GM23338 (cell line): ENCODE results near the gene EDARADD. TPM values are rescaled to one million over a fixed set of nuclear protein-coding genes. Genes with fewer than 3 reads are reported as not detected.

Source experiments
- CREB1 ChIP-seq: fragments of 250-450 bp; sonication (Bioruptor Pico); IDR thresholded peaks from 2 replicates; pipeline ENCODE4 v1.5.0; 2020; ENCODE audit warnings: low read depth, mild to moderate bottlenecking, moderate library complexity
- EZH2 ChIP-seq: fragments of 200-600 bp; sonication (generic); IDR thresholded peaks from one replicate; pipeline ENCODE4 v1.8.0; 2017; ENCODE audit warnings: antibody characterized with exemption, mild to moderate bottlenecking, low read depth; ENCODE audit not compliant: unreplicated experiment
- JUNB ChIP-seq: IDR thresholded peaks from one replicate; pipeline ENCODE4 v1.6.1; 2016; ENCODE audit warnings: antibody characterized with exemption; ENCODE audit not compliant: unreplicated experiment
- NANOG ChIP-seq: IDR thresholded peaks from 2 replicates; pipeline ENCODE4 v1.6.1; 2016; ENCODE audit warnings: antibody characterized with exemption, borderline replicate concordance
- ZNF114 ChIP-seq: fragments of 250-450 bp; sonication (Bioruptor Pico); IDR thresholded peaks from 2 replicates; pipeline ENCODE4 v1.5.0; 2020; ENCODE audit warnings: mild to moderate bottlenecking, moderate library complexity
- ZNF331 ChIP-seq: fragments of 250-450 bp; sonication (Bioruptor Pico); IDR thresholded peaks from 2 replicates; pipeline ENCODE4 v1.5.0; 2020; ENCODE audit warnings: low read depth, mild to moderate bottlenecking, moderate library complexity
- polyA plus RNA-seq: library from polyadenylated mRNA; unstranded; fragments of >200 nt; fragmentation: Nextera tagmentation; extraction: Ambion mirVana; gene quantifications from 2 replicates; pipeline ENCODE4 v1.2.1, GENCODE V29; 2016
- total RNA-seq: library from RNA; depleted of rRNA; stranded (reverse); fragments of >200 nt; shearing (Covaris generic); gene quantifications from 2 replicates; pipeline ENCODE4 v1.2.3, GENCODE V29; 2014
- TF ChIP-seq, protein P1 (sequence below): fragments of 250-450 bp; sonication (Bioruptor Pico); IDR thresholded peaks from 2 replicates; pipeline ENCODE4 v1.5.0; 2020; ENCODE audit warnings: mild to moderate bottlenecking, moderate library complexity
- TF ChIP-seq, protein P2 (sequence below): IDR thresholded peaks from one replicate; pipeline ENCODE4 v1.6.1; 2018; ENCODE audit warnings: antibody characterized with exemption; ENCODE audit not compliant: unreplicated experiment

The EDARADD gene
- total and polyA plus RNA-seq, 2 experiments from 2014 or later: 3.7 to 4.4 TPM

DNA sequence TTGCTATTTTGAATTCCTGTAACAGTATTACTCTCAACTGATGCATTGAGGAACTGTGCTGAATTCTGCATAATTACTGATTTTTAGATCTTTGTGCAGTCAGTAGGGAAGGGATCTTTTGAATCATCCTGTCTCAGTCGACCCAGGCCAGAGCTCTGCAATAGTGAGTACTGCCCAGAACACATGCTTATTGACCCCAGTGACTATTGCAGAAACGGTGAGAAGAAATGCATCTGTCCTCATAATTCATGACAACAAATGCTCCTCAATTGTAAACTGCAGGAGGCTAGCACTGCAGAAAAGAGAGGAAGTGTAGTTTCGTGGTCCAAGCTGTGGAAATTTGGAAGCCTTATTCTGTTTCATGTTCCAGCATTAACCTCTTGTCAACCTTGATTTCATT is 19.6 kb downstream of the EDARADD start (continued):
- TF ChIP-seq, protein P1, sequence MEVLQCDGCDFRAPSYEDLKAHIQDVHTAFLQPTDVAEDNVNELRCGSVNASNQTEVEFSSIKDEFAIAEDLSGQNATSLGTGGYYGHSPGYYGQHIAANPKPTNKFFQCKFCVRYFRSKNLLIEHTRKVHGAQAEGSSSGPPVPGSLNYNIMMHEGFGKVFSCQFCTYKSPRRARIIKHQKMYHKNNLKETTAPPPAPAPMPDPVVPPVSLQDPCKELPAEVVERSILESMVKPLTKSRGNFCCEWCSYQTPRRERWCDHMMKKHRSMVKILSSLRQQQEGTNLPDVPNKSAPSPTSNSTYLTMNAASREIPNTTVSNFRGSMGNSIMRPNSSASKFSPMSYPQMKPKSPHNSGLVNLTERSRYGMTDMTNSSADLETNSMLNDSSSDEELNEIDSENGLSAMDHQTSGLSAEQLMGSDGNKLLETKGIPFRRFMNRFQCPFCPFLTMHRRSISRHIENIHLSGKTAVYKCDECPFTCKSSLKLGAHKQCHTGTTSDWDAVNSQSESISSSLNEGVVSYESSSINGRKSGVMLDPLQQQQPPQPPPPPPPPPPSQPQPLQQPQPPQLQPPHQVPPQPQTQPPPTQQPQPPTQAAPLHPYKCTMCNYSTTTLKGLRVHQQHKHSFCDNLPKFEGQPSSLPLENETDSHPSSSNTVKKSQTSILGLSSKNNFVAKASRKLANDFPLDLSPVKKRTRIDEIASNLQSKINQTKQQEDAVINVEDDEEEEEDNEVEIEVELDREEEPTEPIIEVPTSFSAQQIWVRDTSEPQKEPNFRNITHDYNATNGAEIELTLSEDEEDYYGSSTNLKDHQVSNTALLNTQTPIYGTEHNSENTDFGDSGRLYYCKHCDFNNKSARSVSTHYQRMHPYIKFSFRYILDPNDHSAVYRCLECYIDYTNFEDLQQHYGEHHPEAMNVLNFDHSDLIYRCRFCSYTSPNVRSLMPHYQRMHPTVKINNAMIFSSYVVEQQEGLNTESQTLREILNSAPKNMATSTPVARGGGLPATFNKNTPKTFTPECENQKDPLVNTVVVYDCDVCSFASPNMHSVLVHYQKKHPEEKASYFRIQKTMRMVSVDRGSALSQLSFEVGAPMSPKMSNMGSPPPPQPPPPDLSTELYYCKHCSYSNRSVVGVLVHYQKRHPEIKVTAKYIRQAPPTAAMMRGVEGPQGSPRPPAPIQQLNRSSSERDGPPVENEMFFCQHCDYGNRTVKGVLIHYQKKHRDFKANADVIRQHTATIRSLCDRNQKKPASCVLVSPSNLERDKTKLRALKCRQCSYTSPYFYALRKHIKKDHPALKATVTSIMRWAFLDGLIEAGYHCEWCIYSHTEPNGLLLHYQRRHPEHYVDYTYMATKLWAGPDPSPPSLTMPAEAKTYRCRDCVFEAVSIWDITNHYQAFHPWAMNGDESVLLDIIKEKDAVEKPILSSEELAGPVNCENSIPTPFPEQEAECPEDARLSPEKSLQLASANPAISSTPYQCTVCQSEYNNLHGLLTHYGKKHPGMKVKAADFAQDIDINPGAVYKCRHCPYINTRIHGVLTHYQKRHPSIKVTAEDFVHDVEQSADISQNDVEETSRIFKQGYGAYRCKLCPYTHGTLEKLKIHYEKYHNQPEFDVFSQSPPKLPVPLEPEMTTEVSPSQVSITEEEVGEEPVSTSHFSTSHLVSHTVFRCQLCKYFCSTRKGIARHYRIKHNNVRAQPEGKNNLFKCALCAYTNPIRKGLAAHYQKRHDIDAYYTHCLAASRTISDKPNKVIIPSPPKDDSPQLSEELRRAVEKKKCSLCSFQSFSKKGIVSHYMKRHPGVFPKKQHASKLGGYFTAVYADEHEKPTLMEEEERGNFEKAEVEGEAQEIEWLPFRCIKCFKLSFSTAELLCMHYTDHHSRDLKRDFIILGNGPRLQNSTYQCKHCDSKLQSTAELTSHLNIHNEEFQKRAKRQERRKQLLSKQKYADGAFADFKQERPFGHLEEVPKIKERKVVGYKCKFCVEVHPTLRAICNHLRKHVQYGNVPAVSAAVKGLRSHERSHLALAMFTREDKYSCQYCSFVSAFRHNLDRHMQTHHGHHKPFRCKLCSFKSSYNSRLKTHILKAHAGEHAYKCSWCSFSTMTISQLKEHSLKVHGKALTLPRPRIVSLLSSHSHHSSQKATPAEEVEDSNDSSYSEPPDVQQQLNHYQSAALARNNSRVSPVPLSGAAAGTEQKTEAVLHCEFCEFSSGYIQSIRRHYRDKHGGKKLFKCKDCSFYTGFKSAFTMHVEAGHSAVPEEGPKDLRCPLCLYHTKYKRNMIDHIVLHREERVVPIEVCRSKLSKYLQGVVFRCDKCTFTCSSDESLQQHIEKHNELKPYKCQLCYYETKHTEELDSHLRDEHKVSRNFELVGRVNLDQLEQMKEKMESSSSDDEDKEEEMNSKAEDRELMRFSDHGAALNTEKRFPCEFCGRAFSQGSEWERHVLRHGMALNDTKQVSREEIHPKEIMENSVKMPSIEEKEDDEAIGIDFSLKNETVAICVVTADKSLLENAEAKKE: no peak
- no peak for TF ChIP-seq CREB1
- TF ChIP-seq, protein P2, sequence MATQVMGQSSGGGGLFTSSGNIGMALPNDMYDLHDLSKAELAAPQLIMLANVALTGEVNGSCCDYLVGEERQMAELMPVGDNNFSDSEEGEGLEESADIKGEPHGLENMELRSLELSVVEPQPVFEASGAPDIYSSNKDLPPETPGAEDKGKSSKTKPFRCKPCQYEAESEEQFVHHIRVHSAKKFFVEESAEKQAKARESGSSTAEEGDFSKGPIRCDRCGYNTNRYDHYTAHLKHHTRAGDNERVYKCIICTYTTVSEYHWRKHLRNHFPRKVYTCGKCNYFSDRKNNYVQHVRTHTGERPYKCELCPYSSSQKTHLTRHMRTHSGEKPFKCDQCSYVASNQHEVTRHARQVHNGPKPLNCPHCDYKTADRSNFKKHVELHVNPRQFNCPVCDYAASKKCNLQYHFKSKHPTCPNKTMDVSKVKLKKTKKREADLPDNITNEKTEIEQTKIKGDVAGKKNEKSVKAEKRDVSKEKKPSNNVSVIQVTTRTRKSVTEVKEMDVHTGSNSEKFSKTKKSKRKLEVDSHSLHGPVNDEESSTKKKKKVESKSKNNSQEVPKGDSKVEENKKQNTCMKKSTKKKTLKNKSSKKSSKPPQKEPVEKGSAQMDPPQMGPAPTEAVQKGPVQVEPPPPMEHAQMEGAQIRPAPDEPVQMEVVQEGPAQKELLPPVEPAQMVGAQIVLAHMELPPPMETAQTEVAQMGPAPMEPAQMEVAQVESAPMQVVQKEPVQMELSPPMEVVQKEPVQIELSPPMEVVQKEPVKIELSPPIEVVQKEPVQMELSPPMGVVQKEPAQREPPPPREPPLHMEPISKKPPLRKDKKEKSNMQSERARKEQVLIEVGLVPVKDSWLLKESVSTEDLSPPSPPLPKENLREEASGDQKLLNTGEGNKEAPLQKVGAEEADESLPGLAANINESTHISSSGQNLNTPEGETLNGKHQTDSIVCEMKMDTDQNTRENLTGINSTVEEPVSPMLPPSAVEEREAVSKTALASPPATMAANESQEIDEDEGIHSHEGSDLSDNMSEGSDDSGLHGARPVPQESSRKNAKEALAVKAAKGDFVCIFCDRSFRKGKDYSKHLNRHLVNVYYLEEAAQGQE: no peak
- TF ChIP-seq NANOG: no peak
- TF ChIP-seq ZNF331 (CRISPR knock-in tag): no peak
- no peak for TF ChIP-seq ZNF114
- TF ChIP-seq JUNB: no peak
- no peak for TF ChIP-seq EZH2
